Right cardiac atrium (tissue), 5 donors: ENCODE measurements around the gene EEIG1. TPM values are rescaled to one million over a fixed set of nuclear protein-coding genes. Genes with fewer than 3 reads are reported as not detected.

ENCODE experiments used
- ATAC-seq, 2 donors: fragments of 200-7000 bp; cut with Tn5 transposase; one replicate each; pipeline versions ENCODE4 v1.8.0 to v1.9.1; 2020; ENCODE audit warnings: moderate library complexity in 2 of 2, mild to moderate bottlenecking in 1 of 2
- DNase-seq, 3 donors: peaks; one replicate each; pipeline ENCODE4 v3.0.0-alpha.2; 2020
- H3K27ac ChIP-seq: one replicate; pipeline ENCODE4 v1.5.1; 2013; ENCODE audit warnings: mild to moderate bottlenecking, low read length, control low read depth, moderate library complexity
- H3K27me3 ChIP-seq: one replicate; pipeline ENCODE4 v1.6.1; 2013; ENCODE audit not compliant: control insufficient read depth, insufficient read depth
- H3K4me1 ChIP-seq: one replicate; pipeline ENCODE4 v1.6.1; 2013; ENCODE audit warnings: low read length; ENCODE audit not compliant: control insufficient read depth, insufficient read depth
- H3K4me3 ChIP-seq: one replicate; pipeline ENCODE4 v1.5.1; 2013; ENCODE audit warnings: low read length, control low read depth
- H3K9me3 ChIP-seq: one replicate; pipeline ENCODE4 v1.6.1; 2013; ENCODE audit warnings: low read length; ENCODE audit not compliant: control insufficient read depth
- WGBS: extraction: QIAGEN DNeasy Blood & Tissue Kit; methylation state at CpG from one replicate; pipeline ENCODE4 v1.1.7; 2013; 5-methylcytosine and 5-hydroxymethylcytosine counted together
- intact Hi-C, 4 donors: fragments of 100-400 bp; cut with DNase I; formaldehyde crosslinking; loops; one replicate each; pipeline versions ENCODE4 v1.11.0 to v1.14.0; 2022 to 2023
- polyA plus RNA-seq: library from polyadenylated mRNA; stranded (reverse); fragments of 200-250 nt; gene quantifications from one replicate; pipeline ENCODE4 v1.2.3, GENCODE V29; 2013
- total RNA-seq, 4 donors: library from RNA; stranded (reverse); fragmentation: NEBNext Ultra II Directional; extraction: Animal tissue kit (Norgen Biotek cat#: 25700); gene quantifications; one replicate each; pipeline ENCODE4 v1.2.1, GENCODE V29; 2021
- donor health status: healthy with polysubstance abuse.
- donor health status: DM: no; HTN: yes; CAD: no.
- donor health status: DM: no; HTN: no; CAD: no.
- donor health status: DM: no; HTN: yes; CAD: no; lungs with severe emphysema.
- donor health status: DM: yes; HTN: yes; CAD: no.

EEIG1 gene
- total and polyA plus RNA-seq, 5 donors: 12.7 to 35.1 (median 28.2) TPM

DNA sequence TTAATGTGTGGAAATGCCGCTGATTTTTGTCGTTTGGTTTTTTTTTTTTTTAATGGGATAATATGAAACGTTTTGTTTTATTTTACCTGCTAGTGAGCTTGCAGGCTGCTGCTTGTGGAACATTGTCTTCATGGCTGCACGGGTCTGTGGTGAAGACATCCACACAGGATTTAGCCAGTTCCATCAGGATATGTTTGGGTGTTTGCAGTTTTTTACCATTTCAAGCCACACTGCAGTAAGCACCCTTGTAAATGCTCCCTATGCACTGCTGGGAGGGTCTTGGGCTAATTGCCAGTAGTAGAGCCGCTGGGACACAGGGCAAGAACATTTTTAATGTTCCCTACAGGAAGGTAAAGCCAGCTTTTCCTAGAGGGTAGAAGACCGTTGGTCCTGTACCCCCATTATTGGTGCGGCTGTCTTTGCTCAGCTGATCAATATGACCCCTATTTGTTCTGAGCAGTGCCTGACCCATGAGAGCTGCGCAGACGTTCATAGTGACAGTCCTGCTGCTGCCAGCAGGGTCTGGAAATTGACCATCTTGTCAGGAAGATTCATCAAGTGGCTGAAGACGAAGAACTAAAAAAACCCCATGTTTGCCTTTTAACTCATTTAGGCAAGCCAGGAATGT is 20.5 kb upstream of the EEIG1 start:
- intact Hi-C loops: no loop called here
- no peak overlapping the region for H3K4me3 ChIP-seq
- no peak overlapping the region for H3K27ac ChIP-seq
- H3K9me3 ChIP-seq: no peaks in the 10 kb centered on the region
- 72% methylated on average over 10 of the region's 10 CpGs for WGBS
- ATAC-seq (no peak), DNase-seq (no peak)
- H3K27me3 ChIP-seq: no peaks in the 10 kb centered on the region
- no peaks in the 10 kb centered on the region for H3K4me1 ChIP-seq

- intact Hi-C loops: no loop called here
- no peak for DNase-seq
- ATAC-seq: no peak
- H3K27ac ChIP-seq: no peak overlapping the region
- WGBS: 94% methylated on average over 2 of the region's 2 CpGs
- H3K27me3 ChIP-seq: no peaks in the 10 kb centered on the region
- H3K4me1 ChIP-seq: no peaks in the 10 kb centered on the region
- no peaks in the 10 kb centered on the region for H3K9me3 ChIP-seq
- H3K4me3 ChIP-seq: no peak overlapping the region
Observed at GRCh38 chr9:127999461-127999860, 18.7 kb upstream of the EEIG1 start.

DNA sequence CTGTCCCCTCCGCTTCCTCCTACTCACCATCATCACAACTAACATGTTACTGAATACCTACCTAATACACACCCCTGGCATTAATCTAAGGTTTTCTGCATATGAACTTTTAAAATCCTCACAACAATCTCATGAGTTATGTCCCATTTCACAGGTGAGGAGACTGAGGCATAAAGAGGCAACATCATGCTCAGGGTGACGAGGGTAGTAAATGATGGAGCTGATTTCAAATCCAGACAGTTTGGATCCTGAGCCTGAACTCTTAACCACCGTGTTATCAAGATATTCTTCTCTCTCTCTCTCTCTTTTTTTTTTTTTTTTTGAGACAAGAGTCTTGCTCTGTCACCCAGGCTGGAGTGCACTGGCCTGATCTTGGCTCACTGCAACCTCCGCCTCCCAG is 12.9 kb upstream of the EEIG1 start:
- 88% methylated on average over 4 of the region's 4 CpGs for WGBS
- H3K27me3 ChIP-seq: no peaks in the 10 kb centered on the region
- no peak overlapping the region for H3K27ac ChIP-seq
- intact Hi-C loops: no loop called here
- ATAC-seq (no peak), DNase-seq (no peak)
- no peaks in the 10 kb centered on the region for H3K9me3 ChIP-seq
- H3K4me1 ChIP-seq: peaks cover 2% of the 10 kb centered on the region
- H3K4me3 ChIP-seq: no peak overlapping the region

DNA sequence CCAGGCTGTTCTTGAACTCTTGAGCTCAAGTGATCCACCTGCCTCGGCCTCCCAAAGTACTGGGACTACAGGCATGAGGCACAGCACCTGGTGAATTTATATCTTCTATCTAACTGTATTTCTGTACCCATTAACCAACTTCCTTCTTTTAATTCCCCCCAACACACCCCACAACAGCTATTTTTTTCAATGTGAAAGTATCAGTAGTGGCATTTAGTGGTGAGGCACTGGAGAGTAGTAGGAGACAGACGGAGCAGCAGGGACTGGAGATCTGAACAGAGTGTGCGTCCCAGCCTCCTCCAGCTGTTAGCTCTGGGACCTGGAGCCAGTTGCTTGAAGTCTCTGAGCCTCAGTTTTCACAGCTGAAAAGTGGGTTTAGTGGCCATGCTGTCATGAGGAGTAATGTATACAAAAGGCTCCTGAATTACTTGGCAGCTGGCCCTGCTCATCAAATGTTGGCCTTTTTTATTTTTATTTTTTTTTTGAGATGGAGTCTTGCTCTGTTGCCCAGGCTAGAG is 11.0 kb upstream of the EEIG1 start:
- intact Hi-C loops: no loop called here
- WGBS: 94% methylated on average over 3 of the region's 3 CpGs
- H3K9me3 ChIP-seq: no peaks in the 10 kb centered on the region
- peaks cover 2% of the 10 kb centered on the region for H3K4me1 ChIP-seq
- no peak overlapping the region for H3K4me3 ChIP-seq
- no peak for DNase-seq
- no peak for ATAC-seq
- no peaks in the 10 kb centered on the region for H3K27me3 ChIP-seq
- H3K27ac ChIP-seq: no peak overlapping the region

DNA sequence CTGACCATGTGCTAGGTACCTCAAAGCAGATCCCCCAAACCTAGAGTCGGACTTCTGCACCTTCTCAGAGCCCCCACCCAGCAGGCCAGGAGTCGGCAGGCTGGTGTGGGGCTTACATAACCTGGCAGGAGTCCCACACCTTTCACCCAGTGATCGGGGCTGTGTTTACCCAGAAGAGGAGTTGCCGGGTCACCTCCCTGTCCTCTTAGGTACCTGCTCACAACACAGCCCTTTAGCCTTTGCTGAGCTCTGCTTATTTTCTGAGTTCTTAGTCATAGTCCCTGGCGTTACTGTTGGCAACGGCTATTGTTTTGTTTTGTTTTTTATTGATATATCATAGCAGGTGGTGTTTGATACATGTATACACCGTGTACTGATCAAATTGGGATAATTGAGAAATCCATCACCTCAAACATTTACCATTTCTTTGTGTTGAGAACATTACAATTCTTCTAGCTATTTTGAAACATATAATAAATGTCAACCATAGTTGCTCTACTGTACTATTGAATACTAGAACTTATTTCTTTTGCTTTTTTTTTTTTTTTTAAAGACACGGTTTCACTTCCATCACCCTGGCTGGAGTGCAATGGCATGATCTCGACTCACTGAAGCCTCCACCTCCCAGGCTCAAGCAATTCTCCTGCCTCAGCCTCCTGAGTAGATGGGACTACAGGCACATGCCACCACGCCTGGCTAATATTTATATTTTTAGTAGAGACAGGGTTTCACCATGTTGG is 10.4 kb upstream of the EEIG1 start:
- Histone ChIP-seq H3K4me1 (peaks cover 2% of the 10 kb centered on the region), H3K9me3 (no peaks in the 10 kb centered on the region), H3K27ac (no peak overlapping the region), H3K4me3 (no peak overlapping the region), H3K27me3 (no peaks in the 10 kb centered on the region)
- 70% methylated on average over 10 of the region's 10 CpGs for WGBS
- intact Hi-C loops: no loop called here
- no peak for DNase-seq
- ATAC-seq: peak; percentile 33 to 48

DNA sequence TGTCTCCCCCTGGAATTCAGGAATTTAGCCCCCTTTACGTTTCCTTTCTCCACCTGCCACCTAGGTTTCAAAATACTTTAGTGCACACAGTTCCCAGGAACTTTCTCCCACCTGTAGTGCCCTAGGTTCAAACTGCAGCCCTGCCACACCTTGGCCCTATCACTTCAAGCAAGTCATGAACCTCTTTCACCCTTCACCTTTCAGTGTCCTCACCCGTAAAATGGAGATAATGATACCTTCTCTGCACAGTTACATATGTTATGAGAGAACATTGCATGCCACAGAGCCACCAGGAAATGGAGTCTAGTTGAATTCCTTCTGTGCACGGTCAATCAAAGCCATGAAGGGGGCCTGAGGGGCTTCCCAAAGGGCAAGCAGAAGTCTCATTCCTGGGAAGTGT is 9.8 kb upstream of the EEIG1 start:
- H3K4me3 ChIP-seq: no peak overlapping the region
- no peak for ATAC-seq
- no peaks in the 10 kb centered on the region for H3K9me3 ChIP-seq
- intact Hi-C loops: no loop called here
- H3K4me1 ChIP-seq: peaks cover 2% of the 10 kb centered on the region
- WGBS: 79% methylated on average over 3 of the region's 3 CpGs
- no peak overlapping the region for H3K27ac ChIP-seq
- H3K27me3 ChIP-seq: no peaks in the 10 kb centered on the region
- no peak for DNase-seq

DNA sequence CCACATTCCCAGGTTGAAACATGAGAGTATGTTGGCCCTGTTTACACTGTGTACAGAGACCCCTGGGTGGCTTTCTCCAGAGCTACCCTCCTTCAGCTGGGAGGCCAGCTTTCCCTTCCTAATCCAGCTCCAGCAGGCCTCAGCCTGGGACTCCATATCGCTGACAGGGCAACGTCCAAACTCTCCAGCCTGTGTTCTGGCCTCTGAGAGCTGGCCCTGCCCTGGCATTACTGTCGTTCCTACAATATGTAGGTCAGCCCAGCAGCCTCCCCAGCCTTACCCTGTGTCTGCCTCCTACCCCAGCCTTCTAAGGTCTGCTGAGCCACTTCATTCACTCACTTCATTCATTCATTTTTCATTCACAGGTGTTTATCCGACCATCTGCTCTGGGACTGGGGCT is 8.3 kb upstream of the EEIG1 start:
- DNase-seq: no peak
- no peak overlapping the region for H3K4me3 ChIP-seq
- no peak for ATAC-seq
- H3K27me3 ChIP-seq: no peaks in the 10 kb centered on the region
- intact Hi-C loops: loop anchor here in 1 of 4 donors (10.0 kb wide), 1 partner anchor 46 kb away; no protein-coding TSS in a partner anchor
- H3K4me1 ChIP-seq: peaks cover 2% of the 10 kb centered on the region
- no peak overlapping the region for H3K27ac ChIP-seq
- no peaks in the 10 kb centered on the region for H3K9me3 ChIP-seq
- WGBS: 71% methylated on average over 4 of the region's 4 CpGs

- ATAC-seq (peak; percentile 52 to 68), DNase-seq (no peak)
- Histone ChIP-seq H3K27me3 (no peaks in the 10 kb centered on the region), H3K4me3 (no peak overlapping the region), H3K9me3 (no peaks in the 10 kb centered on the region), H3K4me1 (peaks cover 2% of the 10 kb centered on the region), H3K27ac (peak overlapping the region; percentile 78)
- WGBS: 75% methylated on average over 9 of the region's 9 CpGs
- intact Hi-C loops: loop anchor here in 1 of 4 donors (10.0 kb wide), 1 partner anchor 48 kb away; no protein-coding TSS in a partner anchor
Observed at GRCh38 chr9:127987103-127987614, 6.4 kb upstream of the EEIG1 start.

DNA sequence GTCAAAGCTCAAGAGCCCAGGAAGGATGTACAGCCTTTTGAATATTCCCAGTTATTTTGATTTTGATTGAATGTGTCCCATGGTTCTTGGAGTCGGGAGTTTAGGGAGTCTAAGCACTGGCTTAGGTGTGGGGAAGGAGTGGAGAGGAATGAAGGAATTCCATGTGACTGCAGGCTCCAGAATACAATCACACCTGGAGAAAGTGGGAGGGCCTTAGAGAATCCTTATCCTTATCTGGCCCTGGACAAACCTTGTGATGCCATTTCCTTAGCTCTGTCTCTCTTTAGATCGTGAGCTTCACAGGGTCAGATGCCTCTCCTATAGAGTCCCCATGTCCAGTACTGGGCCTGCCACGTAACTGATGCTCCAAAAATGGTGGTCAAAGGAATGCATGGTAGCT is 4.2 kb upstream of the EEIG1 start:
- Histone ChIP-seq H3K27ac (no peak overlapping the region), H3K4me1 (peaks cover 3% of the 10 kb centered on the region), H3K9me3 (no peaks in the 10 kb centered on the region), H3K4me3 (no peak overlapping the region), H3K27me3 (no peaks in the 10 kb centered on the region)
- intact Hi-C loops: loop anchor here in 1 of 4 donors (10.0 kb wide), 1 partner anchor 50 kb away; no protein-coding TSS in a partner anchor
- DNase-seq (no peak), ATAC-seq (no peak)
- 89% methylated on average over 3 of the region's 3 CpGs for WGBS

DNA sequence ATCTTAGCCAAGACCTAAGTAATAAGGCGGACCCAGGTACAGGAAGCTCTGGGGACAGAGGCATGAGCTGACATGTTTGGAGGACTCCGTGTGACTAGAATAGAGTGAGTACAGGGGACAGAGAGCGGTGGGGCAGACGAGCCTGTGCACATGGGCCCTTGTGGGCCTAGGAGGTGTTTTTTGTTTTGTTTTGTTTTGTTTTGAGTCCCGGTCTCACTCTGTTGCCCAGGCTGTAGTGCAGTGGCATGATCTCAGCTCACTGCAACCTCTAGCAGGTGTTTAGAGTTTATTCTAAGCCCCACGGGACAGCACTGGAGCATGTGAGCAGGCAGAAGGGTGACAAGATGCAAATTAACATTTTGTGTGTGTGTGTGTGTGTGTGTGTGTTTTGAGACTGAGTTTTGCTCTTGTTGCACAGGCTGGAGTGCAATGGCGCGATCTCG is 3.1 kb upstream of the EEIG1 start:
- Histone ChIP-seq H3K27me3 (no peaks in the 10 kb centered on the region), H3K4me1 (peaks cover 6% of the 10 kb centered on the region), H3K4me3 (no peak overlapping the region), H3K27ac (no peak overlapping the region), H3K9me3 (no peaks in the 10 kb centered on the region)
- WGBS: 89% methylated on average over 9 of the region's 9 CpGs
- no peak for ATAC-seq
- intact Hi-C loops: loop anchor here in 2 of 4 donors (5.0 to 10.0 kb wide), 2 partner anchors 42 to 51 kb away; no protein-coding TSS in a partner anchor
- no peak for DNase-seq

GRCh38 chr9:127982912-127983311 is 2.1 kb upstream of the EEIG1 start:
- no peak overlapping the region for H3K4me3 ChIP-seq
- peak overlapping the region; percentile 31 for H3K27ac ChIP-seq
- intact Hi-C loops: loop anchor here in 2 of 4 donors (5.0 to 10.0 kb wide), 2 partner anchors 41 to 52 kb away; no protein-coding TSS in a partner anchor
- H3K27me3 ChIP-seq: no peaks in the 10 kb centered on the region
- no peaks in the 10 kb centered on the region for H3K9me3 ChIP-seq
- WGBS: 77% methylated on average over 1 of the region's 1 CpG
- peaks cover 6% of the 10 kb centered on the region for H3K4me1 ChIP-seq
- ATAC-seq (no peak), DNase-seq (no peak)
